HG02943 (cell line): ENCODE data around the gene LMNTD1.
"Not testable (repeated sequence)": the region's sequence is repeated elsewhere in the genome, so short reads cannot be mapped to it uniquely, and the experiment has no call there.

Experiments
- ATAC-seq: cut with Tn5 transposase; IDR thresholded peaks from one replicate; pipeline ENCODE4 v1.9.1; 2021; ENCODE audit warnings: mild to moderate bottlenecking, low read depth, moderate library complexity; ENCODE audit not compliant: unreplicated experiment

The LMNTD1 gene

GRCh38 chr12:25434515-25434914, 118.6 kb downstream of the LMNTD1 start:
- ATAC-seq = no peak

GRCh38 chr12:25433581-25434325, 119.3 kb downstream of the LMNTD1 start:
- no peak for ATAC-seq

GRCh38 chr12:25433024-25433423, 120.1 kb downstream of the LMNTD1 start:
- no peak for ATAC-seq

- no peak for ATAC-seq
Observed at GRCh38 chr12:25427337-25428249, 125.5 kb downstream of the LMNTD1 start.

GRCh38 chr12:25426821-25427220, 126.3 kb downstream of the LMNTD1 start:
- ATAC-seq = not testable (repeated sequence)
